T-helper 2 cell (primary cell): ENCODE data around the gene GALNS.

Experiments used
- DNase-seq, 5 experiments: peaks; one replicate each; pipeline versions ENCODE4 v3.0.0 to v3.0.0-alpha.2; 2012 to 2022

Gene GALNS

DNA sequence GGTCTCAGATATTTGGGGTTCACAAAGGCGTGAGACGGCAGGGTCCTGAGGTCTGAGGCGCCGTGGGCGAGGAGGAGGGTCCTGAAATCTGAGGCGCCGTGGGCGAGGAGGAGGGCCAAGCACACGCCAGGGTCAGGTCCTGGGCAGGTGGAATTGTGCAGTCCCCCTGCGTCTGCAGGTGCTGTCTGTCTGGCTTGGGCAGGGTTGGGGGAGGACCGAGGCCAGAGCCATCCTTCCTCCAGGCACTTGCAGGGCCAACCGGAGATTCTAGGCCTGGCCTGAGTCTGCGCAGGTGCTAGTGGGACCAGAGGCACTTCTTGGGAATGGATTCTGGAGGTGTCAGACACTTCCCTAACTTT lies 42.6 kb downstream of the GALNS start:
- no peak for DNase-seq

DNA sequence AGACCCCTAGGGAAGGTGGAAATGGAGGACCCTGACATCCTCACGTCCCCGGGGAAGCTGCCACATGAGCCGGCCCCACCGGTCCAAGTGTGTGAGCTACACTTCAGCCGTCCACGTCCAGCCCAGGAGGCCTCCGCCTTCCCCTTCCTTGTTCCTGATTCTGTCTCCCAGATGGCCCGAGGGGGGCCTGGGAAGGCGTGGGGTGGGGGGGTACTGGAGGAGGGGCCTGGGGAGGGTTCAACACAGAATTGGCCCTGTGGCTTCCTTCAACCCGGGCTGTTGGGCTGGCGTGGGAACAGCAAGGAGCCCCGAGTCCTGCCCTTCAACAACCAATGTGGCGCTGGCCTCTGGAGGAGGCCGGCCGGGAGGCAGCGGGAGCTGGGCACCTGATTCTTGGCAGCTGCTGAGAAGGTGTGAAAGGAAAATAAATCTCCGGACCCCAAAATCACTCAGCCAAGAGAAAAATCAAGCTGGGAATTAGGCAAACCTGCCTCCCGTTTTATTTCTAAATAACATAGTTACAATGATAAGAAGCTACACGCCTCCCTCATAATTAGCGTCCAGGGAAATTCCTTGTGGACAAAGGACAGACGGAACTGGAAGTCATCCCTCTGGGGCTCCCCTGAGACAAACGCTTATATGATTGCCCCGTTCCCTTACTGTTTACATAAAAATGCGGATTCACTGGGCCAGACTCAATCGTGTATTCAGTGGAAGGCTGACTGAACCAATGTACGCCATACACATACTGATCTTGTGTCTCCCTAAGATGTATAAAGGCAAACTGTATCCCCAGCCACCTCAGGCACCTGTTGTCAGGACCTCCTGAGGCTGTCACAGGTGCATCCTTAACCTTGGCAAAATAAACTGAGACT lies 43.2 kb downstream of the GALNS start:
- no peak for DNase-seq

DNA sequence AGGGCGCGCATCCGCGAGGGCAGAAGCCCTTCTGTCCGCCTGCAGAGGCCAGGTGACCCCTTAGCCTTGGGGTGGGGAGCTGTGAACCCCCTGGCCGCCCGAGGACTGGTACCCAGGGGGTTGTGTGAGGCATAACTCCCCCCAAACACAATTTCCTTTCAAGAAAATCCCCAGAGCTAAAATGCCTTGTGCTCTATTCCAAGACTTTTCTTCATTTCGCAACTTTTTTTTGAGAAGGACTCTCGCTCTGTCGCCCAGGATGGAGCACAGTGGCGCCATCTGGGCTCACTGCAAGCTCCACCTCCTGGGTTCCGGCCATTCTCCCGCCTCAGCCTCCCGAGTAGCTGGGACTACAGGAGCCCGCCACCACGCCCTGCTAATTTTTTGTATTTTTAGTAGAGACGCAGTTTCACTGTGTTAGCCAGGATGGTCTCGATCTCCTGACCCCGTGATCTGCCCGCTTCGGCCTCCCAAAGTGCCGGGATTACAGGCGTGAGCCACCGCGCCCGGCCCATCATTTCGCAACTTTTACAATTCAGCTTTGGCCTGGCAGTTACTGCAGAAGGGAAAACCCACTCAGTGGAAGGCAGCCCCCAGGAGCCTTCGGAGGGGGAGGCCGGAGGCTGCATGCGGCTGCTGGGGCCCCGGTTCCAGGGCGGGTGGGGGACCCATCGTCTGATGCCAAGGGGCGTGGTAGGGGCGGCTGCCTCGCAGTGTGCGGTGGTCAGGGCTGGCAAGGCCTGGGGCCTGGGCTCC lies 44.1 kb downstream of the GALNS start:
- DNase-seq: peak in 1 of 5 experiments; percentile 41

DNA sequence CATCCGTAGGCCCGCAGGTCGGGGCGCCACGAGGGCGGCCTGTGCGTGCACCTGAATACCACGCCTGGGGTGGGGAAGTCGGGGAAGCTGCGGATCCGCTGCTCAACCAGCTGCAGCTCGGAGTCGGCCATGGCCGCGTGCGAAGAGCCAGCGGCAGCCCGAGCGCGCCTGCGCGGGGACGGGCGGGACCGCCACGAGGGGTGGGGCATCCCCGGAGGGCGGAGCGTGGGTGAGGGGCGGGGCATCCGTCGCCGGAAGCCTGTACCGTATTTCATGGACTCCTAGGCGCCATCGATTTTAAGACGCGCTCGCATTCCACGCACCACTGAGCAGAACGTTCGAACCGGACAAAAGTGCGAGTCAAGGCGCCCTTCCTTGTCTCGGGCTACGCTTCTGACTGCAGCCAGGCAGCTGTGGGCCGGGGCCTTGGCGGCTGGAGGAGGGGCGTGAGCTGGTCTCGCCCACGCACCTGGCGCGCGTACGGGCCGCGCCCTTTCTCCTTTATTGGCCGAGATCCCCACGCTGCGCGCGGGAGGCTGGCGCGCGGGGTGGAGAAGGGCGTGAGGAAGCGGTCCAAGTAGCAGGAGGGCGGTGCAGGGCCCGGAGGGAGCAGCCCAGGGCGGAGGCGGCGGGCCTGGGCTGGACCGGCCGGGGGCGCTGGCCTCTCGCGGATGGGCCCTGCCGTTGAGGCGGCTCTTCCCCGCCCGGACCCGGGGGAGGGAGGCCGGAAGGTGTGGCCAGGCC lies 44.8 kb downstream of the GALNS start, which contains the start of gene APRT:
Gene APRT, minus strand, starts transcription at position 160 of the 744 bp plus-strand sequence. Its CDS starts 29 bp downstream, at position 131.
- DNase-seq: peak; percentile 93 to 98 (median 95)

DNA sequence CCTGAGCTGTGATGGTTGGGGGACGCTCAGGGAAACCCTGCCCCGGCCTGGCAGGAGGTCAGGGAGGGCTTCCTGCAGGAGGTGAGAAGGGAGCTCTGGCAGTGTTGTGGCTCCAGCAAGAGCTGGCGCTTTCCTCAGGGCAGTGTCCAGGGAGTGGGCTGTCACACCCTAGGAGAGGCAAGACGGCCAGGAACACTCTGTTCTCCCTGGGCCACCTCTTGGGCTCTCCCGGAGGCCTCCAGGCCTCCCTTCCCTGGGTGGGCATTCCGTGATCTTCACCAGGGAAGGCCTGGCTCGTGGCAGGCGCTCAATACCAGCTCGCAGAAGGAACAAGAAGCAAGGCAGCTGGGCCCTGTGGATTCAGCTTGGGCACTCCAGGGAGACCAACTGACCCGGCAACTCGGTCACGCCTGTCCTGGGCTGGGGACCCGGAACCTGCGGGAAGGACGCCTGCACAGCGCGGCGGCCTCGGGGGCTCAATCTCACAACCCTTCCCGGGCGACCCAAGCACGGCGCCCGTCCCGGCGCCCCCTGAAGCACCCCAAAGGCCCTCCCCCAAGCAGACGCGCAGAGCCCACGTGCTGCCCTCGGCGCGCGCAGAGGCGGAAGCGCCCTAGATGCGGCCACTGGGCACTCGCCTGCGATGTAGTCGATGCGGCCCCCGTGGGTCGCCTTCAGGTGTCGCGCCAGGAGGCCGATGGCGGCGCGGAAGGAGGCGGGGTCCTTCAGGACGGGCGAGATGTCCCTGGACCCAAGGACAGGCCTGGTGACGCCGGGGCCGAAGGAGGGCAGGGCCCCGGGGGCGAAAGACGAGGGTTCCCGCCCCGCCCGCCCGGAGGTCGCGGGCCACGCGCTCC lies 45.6 kb downstream of the GALNS start:
- DNase-seq: peak; percentile 35 to 84 (median 53)

DNA sequence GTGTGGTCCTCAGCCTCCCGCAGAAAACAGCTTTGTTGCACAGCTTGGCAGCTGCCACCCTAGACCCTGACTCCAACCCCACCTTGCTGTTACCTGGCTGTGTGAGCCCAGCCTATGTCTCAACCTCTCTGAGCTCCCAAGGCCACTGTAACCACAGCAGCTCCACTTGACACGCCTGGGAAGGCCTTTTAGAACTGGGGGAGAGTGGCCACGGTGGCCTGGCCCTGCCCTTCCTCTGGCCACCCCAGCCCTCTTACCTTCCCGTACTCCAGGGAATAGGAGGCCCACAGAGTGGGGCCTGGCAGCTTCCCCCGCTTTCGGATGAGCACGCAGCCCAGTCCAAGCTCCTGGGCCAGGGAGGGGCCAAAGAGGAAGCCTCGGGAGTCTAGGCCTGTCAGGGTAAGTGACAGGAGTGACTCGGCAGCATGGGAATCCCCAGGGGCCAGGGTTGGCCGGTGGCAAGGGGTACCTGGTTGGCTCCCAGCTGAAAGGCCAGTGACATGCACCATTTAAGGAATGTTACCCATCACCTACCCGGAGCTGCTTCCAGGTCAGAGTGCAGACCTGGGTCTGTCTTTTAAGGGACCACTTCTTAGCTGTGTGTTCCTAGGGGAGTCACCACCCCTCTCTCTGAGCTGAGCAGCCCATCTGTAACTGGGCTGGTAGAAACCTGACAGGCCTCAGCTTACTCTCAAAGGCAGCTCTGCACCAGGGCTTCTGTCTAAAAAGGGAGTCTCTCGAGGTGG lies 46.4 kb downstream of the GALNS start:
- DNase-seq: peak in 1 of 5 experiments; percentile 30

DNA sequence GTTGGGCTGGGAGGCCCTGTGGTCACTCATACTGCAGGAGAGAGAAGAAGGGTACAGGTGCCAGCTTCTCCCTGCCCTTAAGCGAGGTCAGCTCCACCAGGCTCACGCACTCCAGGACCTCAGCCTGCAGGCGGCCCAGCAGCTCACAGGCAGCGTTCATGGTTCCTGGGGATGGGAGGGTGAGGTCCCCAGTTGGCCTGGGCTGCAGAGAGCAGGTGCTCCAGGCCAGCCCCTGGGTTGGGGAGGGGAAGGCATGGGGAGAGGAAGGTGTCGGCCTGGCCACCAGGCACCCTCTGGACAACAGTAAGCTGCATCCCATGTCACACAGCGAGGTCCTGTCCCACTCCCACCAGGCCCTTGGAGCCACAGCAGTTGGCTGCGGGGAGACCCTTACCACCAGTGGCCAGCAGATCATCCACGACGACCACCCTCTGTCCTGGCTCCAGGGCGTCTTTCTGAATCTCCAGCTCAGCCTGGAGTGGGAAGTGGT lies 47.0 kb downstream of the GALNS start:
- DNase-seq: no peak

DNA sequence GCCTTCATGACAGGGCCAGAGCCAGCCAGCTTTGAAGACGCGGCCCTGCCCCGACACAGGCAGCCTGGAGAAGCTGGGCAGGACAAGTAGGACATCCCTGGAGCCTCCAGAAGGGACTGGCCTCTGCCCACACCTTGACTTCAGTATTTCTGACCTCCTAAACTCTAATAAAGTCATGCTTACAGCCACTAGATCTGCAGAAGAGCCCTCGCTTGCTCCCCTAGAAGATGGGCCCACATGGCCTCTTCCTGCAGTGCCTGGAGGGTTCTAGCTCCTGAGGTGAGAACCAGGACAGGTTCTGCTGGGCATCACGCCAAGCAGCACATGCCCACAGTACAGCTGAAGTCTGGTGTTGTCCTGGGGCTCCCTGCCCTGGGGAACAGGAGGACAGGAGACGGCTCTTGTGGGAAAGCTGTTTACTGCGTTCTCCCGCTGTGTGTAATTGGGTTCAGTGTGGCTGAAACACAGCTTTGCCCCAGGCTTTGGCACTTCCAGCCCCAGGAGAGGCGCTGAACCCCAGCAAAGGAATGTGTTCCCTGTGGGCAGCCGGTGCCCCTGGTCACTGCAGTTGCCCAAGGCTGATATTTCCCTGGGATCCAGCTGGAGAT lies 47.6 kb downstream of the GALNS start:
- no peak for DNase-seq

DNA sequence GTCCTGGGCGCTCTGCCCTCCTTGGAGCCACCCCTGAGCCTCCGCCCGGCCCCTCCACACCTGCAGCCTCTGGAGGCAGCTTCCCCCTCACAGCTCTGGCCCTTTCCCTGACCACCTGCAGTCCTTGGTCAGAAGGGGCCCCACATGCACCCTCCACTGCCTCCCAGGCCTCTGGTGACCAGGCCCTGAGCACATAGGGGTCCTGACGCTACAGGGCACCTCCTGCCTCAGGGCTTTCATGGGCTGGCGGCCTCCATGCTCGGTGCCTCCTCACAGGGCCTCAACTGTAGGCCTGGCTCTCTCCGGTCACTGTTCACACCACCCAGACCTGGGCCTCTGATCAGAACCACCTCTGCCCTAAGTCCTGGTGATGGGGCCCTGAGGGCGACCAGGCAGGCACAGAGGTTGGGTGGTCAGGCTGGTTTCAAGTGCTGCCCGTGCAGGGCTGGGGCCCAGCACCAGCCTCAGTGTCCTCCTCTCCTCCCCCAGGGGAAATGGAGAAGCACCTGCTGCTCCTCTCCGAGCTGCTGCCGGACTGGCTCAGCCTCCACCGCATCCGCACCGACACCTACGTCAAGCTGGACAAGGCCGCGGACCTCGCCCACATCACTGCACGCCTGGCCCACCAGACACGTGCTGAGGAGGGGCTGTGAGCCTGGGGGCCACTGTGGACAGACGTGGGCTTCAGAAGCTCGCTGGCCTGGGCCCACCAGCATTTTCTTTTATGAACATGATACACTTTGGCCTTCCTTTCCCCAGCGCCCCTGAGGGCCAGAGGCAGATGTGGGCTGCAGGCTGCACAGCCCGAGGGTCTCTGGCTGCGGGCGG lies 48.9 kb downstream of the GALNS start:
- no peak for DNase-seq

DNA sequence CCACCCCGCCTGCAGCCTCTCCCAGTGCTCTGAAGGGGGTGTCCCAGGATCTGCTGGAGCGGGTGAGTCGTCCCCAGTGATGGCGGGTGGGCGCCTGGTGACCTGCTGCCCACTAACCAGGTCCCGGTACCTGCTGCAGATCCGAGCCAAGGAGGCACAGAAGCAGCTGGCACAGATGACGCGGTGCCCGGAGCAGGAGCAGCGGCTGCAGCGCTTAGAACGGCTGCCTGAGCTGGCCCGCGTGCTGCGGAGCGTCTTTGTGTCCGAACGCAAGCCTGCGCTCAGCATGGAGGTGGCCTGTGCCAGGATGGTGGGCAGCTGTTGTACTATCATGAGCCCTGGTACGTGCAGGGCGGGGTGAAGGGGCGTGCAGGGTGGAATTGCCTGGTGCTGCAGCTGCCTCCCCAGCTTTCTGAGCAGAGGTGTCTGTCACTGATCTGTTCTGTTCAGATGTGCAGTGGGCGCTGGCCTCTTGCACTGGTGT lies 49.6 kb downstream of the GALNS start:
- no peak for DNase-seq

DNA sequence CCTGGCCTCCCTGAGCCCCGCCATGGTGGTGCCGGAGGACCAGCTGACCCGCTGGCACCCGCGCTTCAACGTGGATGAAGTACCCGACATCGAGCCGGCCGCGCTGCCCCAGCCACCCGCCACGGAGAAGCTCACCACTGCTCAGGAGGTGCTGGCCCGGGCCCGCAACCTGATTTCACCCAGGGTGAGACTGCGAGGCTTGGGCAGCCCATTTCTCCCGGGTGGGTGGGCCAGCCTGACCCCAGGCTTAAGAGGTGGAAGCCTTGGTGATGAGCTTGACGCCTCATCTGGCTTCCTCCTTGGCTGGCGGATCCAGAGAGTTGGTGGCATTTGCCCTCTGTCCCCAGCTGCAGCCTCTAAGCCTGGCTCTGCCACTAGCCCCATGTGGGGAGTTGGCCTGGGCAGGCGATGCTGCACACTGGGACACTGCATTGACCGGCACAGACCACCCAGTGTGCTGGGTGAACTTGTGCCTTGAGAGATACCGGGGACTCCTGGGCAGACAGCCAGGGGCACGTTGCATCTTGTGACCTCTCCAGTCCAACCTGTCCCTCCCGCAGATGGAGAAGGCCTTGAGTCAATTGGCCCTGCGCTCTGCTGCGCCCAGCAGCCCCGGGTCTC lies 50.1 kb downstream of the GALNS start:
- DNase-seq: no peak

DNA sequence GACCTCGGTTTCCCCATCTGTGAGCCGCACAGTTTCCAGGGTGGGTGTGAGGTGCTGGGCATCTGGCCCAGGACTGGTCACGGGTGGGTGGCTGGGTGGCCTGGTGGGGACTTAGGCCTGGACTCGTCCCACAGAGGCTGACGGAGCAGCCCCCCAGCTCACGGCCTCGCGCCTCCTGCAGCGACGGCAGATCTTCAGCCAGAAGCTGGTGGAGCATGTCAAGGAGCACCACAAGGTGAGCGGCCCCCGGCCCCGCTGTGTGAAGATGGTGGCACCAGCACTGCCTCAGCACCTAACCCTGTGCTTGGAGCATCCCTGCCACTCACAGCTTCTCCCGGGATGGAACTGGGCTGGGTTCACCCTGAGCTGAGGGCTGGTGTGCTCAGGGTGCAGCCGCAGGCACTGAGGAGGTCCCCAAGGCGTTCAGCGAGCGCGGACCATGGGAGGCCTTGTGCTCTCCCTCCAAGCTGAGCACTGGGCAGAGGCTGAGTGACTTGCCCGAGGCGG lies 50.8 kb downstream of the GALNS start:
- no peak for DNase-seq

DNA sequence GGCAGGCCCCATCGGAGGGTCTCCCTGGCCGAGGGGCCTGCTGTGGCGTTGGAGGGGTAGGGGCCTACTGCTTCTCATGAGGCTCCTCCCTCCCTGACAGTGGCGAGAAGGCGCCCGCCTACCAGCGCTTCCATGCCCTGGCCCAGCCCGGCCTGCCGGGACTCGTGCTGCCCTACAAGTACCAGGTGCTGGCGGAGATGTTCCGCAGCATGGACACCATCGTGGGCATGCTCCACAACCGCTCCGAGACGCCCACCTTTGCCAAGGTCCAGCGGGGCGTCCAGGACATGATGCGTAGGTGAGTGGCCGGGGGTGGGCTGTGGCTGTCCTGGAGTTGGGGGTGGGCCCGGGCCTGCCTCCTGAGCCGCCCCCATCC lies 51.4 kb downstream of the GALNS start:
- DNase-seq: no peak

DNA sequence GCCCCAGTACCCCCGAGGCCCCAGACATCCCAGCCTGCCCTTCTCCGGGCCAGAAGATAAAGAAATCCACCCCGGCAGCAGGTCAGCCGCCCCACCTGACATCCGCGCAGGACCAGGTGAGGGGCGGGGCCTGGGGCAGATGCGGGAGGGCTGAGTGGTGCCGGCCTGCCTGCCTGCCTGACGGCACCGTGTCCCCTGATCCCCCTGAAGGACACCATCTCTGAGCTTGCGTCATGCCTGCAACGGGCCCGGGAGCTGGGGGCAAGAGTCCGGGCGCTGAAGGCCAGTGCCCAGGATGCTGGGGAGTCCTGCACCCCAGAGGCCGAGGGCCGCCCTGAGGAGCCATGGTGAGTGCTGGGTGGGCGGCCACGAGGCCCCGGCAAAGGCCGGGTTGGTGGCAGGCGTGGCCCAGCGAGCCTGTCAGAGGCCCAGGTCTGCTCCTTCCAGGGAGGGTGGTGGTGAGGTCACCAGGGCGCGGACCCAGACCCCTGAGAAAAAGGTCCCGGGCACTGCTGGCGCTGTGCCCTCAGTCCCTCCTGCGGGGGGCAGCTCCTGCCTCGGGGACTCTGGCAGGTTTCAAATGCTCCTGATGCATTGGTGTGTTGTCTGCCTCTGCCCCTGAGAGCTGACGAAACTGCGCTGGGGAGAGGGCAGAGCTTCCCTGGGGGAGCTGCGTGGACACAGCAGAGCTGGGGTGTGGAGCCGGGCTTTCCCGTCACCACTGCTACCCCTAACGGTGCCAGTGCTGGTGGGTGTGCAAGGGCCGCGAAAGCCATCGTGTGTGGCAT lies 52.0 kb downstream of the GALNS start:
- peak in 1 of 5 experiments; percentile 57 for DNase-seq

DNA sequence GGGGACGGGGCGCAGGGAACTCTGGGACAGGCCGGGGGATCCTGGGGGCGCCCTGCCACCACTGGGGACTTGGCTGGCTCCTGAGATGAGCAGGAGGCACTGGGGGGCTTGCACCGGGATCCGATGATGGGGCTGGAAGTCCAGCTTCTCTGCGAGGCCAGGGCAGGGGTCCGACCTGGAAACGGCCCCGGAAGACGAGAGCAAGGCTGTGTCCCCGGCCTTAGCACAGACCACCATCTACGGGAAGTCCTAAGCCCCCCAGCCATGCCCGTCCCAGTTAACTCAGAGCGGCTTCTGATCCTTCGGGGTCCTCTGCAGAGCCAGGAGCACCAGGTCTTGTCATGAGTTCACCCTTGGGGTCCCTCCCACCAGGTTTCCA lies 52.6 kb downstream of the GALNS start:
- no peak for DNase-seq

DNA sequence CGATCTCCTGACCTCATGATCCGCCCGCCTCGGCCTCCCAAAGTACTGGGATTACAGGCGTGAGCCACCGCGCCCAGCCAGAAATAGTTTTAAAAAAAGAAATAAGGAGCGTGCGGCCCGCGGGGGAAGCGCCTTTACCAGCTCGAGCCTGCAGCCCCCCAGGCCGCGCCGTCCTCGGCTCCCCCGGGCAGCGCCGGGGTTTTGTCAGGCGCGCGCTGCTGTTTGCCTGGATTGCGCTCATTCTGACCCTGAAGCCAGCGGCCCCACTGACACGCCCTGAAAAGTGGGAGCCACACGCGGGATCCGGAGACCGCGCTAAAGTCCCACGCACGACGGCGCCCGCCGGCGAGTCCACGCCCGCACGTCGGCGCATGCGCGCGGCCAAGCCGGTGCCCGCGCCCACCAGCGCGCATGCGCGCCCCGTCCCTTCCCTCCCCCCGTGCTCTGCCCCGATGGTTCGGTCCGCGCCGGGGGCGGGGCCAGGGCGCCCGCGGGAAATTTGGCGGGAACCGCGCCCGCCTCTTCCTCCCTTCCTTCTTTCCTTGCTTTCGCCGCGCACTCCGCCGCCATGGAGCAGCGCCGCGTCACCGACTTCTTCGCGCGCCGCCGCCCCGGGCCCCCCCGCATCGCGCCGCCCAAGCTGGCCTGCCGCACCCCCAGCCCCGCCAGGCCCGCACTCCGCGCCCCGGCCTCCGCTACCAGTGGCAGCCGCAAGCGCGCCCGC lies 53.3 kb downstream of the GALNS start, which contains the start of gene CDT1:
Gene CDT1, plus strand, starts transcription at position 526 of the 724 bp plus-strand sequence. Its CDS starts 43 bp downstream, at position 569.
- peak; percentile 72 to 86 (median 78) for DNase-seq

DNA sequence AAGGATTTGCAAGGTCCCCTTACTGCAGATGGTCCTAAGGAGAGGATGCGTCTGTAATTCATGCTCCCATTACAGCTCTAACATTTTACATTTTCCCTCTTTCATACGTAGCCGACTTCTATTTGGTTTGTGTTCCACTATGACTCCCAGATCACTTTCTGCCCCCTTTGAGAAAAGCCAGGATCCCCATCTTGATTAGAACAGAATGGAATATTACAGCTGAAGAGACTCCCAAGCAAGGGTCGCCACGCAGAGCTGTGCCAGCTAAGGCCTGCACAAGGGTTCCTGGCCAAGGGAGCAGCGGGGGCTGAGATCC lies 56.5 kb downstream of the GALNS start:
- DNase-seq: no peak
